HUES6 (cell line): Measurements from ENCODE around the gene HIVEP3.

Experiments used
- H3K27ac ChIP-seq: 2 replicates; pipeline ENCODE4 v1.7.0; 2013; ENCODE audit warnings: low read depth, mild to moderate bottlenecking, low read length, inconsistent platforms
- H3K27me3 ChIP-seq: 2 replicates; pipeline ENCODE4 v1.6.1; 2013; ENCODE audit warnings: low read length; ENCODE audit not compliant: control insufficient read depth, insufficient read depth
- H3K36me3 ChIP-seq: 2 replicates; pipeline ENCODE4 v1.6.1; 2013; ENCODE audit warnings: low read length; ENCODE audit not compliant: control insufficient read depth, insufficient read depth
- H3K4me1 ChIP-seq: 2 replicates; pipeline ENCODE4 v1.6.1; 2013; ENCODE audit warnings: low read length; ENCODE audit not compliant: control insufficient read depth, insufficient read depth
- H3K4me3 ChIP-seq: 2 replicates; pipeline ENCODE4 v1.5.1; 2013; ENCODE audit warnings: low read depth, low read length
- H3K9ac ChIP-seq: one replicate; pipeline ENCODE4 v1.6.1; 2013; ENCODE audit warnings: mild to moderate bottlenecking, low read length
- H3K9me3 ChIP-seq: 2 replicates; pipeline ENCODE4 v1.6.1; 2013; ENCODE audit warnings: low read depth, low read length; ENCODE audit not compliant: control insufficient read depth, insufficient read depth

The HIVEP3 gene

GRCh38 chr1:41538741-41539417, 379.8 kb downstream of the HIVEP3 start:
- no peaks in the 10 kb centered on the region for H3K4me1 ChIP-seq
- H3K27me3 ChIP-seq, result no peaks in the 10 kb centered on the region
- no peaks in the 10 kb centered on the region for H3K9me3 ChIP-seq
- H3K4me3 ChIP-seq, result no peak overlapping the region
- no peak overlapping the region for H3K9ac ChIP-seq
- no peaks in the 10 kb centered on the region for H3K36me3 ChIP-seq
- no peak overlapping the region for H3K27ac ChIP-seq

GRCh38 chr1:41537788-41538351, 380.9 kb downstream of the HIVEP3 start:
- Histone ChIP-seq H3K36me3 (no peaks in the 10 kb centered on the region), H3K9me3 (no peaks in the 10 kb centered on the region), H3K4me1 (no peaks in the 10 kb centered on the region), H3K27ac (no peak overlapping the region), H3K9ac (no peak overlapping the region), H3K4me3 (no peak overlapping the region), H3K27me3 (no peaks in the 10 kb centered on the region)

DNA sequence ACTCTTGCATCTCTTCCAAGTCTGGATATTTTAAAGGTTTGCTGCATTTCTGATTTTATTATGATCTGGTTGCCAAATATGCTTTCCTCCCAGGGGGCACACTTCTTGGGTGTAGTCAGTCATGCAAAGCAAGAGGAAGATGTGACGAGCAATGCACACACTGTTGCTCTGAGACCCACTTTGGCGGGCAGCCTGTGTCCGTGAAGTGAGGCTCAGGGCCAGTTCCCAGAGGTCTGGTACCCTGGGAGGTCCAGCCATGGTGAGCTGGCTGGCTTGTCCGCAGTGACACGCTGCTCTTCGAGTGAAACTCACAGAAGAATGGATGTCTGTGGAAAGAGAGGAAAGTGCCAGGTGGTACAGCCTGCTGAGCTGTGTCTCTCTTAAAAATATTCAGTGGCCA, 381.5 kb downstream of the HIVEP3 start:
- Histone ChIP-seq H3K9me3 (no peaks in the 10 kb centered on the region), H3K4me1 (no peaks in the 10 kb centered on the region), H3K27ac (no peak overlapping the region), H3K27me3 (peaks cover 2% of the 10 kb centered on the region; the same call in 1 of the 2 replicates), H3K36me3 (no peaks in the 10 kb centered on the region), H3K4me3 (no peak overlapping the region), H3K9ac (no peak overlapping the region)

GRCh38 chr1:41536361-41536802, 382.3 kb downstream of the HIVEP3 start:
- Histone ChIP-seq H3K27ac (no peak overlapping the region), H3K36me3 (no peaks in the 10 kb centered on the region), H3K4me1 (no peaks in the 10 kb centered on the region), H3K9me3 (no peaks in the 10 kb centered on the region; the same call in 1 of the 2 replicates), H3K27me3 (peaks cover 4% of the 10 kb centered on the region; the same call in 1 of the 2 replicates), H3K9ac (no peak overlapping the region), H3K4me3 (no peak overlapping the region)

GRCh38 chr1:41535716-41536115, 383.0 kb downstream of the HIVEP3 start:
- Histone ChIP-seq H3K4me1 (no peaks in the 10 kb centered on the region), H3K27me3 (peaks cover 9% of the 10 kb centered on the region; the same call in 1 of the 2 replicates), H3K27ac (no peak overlapping the region), H3K9me3 (no peaks in the 10 kb centered on the region; the same call in 1 of the 2 replicates), H3K9ac (no peak overlapping the region), H3K4me3 (no peak overlapping the region), H3K36me3 (no peaks in the 10 kb centered on the region)

GRCh38 chr1:41535276-41535675, 383.4 kb downstream of the HIVEP3 start:
- Histone ChIP-seq H3K36me3 (no peaks in the 10 kb centered on the region), H3K4me1 (no peaks in the 10 kb centered on the region), H3K4me3 (no peak overlapping the region), H3K27ac (no peak overlapping the region), H3K9ac (no peak overlapping the region), H3K9me3 (no peaks in the 10 kb centered on the region; the same call in 1 of the 2 replicates), H3K27me3 (peaks cover 14% of the 10 kb centered on the region; the same call in 1 of the 2 replicates)

DNA sequence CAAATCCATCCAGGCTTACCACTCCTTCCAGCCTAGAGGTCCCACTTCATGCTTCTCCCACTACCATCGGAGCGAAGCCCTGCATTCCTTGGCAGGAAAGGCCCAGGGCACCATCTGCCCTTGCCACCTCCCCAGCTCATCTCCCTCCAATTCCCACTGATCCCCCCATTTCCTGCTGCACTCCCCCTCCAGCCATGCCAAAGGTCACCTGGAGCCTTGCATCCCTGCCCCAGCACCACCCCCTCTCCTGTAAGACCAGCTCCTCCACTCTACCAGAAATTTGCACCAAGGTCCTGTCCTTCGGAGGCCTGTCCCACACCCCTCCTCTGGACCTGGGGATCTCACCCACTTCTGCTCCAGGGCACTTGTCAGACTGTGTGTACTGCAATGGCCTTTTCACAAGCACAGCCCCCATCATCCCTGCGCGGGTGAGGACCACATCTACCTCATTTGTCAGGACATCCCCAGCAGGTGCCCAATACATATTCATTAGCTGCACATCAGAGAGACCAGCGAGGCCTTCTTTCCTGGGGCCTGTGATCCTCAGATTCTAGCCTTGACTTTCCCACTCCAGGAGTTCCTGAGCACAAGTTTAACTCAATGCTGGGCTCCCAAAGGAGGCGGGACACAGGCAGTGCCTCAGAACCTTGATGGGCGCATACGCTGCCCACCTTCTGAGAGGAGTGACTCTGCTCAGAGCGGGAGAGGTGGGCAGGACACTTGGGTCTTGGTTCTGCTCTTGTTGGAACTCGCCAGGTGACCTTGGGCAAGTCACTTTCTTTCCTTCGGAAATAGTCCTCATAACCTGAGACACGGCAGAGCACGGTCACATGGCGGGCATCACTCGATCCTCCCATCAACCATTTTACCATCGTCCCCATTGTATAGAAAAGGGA, 384.3 kb downstream of the HIVEP3 start:
- Histone ChIP-seq H3K9ac (no peak overlapping the region), H3K36me3 (no peaks in the 10 kb centered on the region), H3K9me3 (no peaks in the 10 kb centered on the region; the same call in 1 of the 2 replicates), H3K4me1 (no peaks in the 10 kb centered on the region), H3K27ac (no peak overlapping the region), H3K27me3 (peaks cover 15% of the 10 kb centered on the region; the same call in 1 of the 2 replicates), H3K4me3 (no peak overlapping the region)

- Histone ChIP-seq H3K9me3 (no peaks in the 10 kb centered on the region; the same call in 1 of the 2 replicates), H3K4me1 (no peaks in the 10 kb centered on the region), H3K36me3 (no peaks in the 10 kb centered on the region), H3K4me3 (no peak overlapping the region), H3K9ac (no peak overlapping the region), H3K27ac (no peak overlapping the region), H3K27me3 (peaks cover 15% of the 10 kb centered on the region; the same call in 1 of the 2 replicates)
Observed at GRCh38 chr1:41533731-41534080, 385.0 kb downstream of the HIVEP3 start.

GRCh38 chr1:41533016-41533730, 385.5 kb downstream of the HIVEP3 start:
- Histone ChIP-seq H3K4me3 (no peak overlapping the region), H3K4me1 (no peaks in the 10 kb centered on the region), H3K27ac (no peak overlapping the region), H3K9me3 (no peaks in the 10 kb centered on the region; the same call in 1 of the 2 replicates), H3K36me3 (no peaks in the 10 kb centered on the region), H3K27me3 (peaks cover 15% of the 10 kb centered on the region; the same call in 1 of the 2 replicates), H3K9ac (no peak overlapping the region)

GRCh38 chr1:41532206-41532975, 386.3 kb downstream of the HIVEP3 start:
- H3K9ac ChIP-seq, result no peak overlapping the region
- no peak overlapping the region for H3K4me3 ChIP-seq
- peaks cover 3% of the 10 kb centered on the region; the same call in 1 of the 2 replicates for H3K9me3 ChIP-seq
- H3K27me3 ChIP-seq, result peaks cover 15% of the 10 kb centered on the region; the same call in 1 of the 2 replicates
- no peak overlapping the region for H3K27ac ChIP-seq
- no peaks in the 10 kb centered on the region for H3K4me1 ChIP-seq
- H3K36me3 ChIP-seq, result no peaks in the 10 kb centered on the region
